ENCODE measurements around the gene AFTPH.

Gene AFTPH

GRCh38 chr2:64601034-64601754 lies 77.1 kb downstream of the AFTPH start:
- no peak for DNase-seq (ENCODE audit: low read depth)
- H3K4me3 ChIP-seq (ENCODE audit: low read depth, low read length), result no peak overlapping the region
- TF ChIP-seq CTCF (IDR thresholded peaks at IDR 0.05; ENCODE audit: control insufficient read depth, extremely low read depth, insufficient read depth), result no peak

- no peak for TF ChIP-seq CTCF (IDR thresholded peaks at IDR 0.05; ENCODE audit: control insufficient read depth, extremely low read depth, insufficient read depth)
- DNase-seq (ENCODE audit: low read depth), result no peak
Observed at GRCh38 chr2:64601785-64602391, 77.8 kb downstream of the AFTPH start.

GRCh38 chr2:64602436-64602835 lies 78.3 kb downstream of the AFTPH start:
- H3K4me3 ChIP-seq (ENCODE audit: low read depth, low read length), result no peak overlapping the region
- DNase-seq (ENCODE audit: low read depth), result no peak
- TF ChIP-seq CTCF (IDR thresholded peaks at IDR 0.05; ENCODE audit: control insufficient read depth, extremely low read depth, insufficient read depth), result no peak

More at GRCh38 chr2:64601785-64602391, 77.8 kb downstream of the AFTPH start:
- H3K4me3 ChIP-seq (ENCODE audit: low read depth, low read length), result no peak overlapping the region

GRCh38 chr2:64604155-64604554 lies 80.0 kb downstream of the AFTPH start:
- no peak overlapping the region for H3K4me3 ChIP-seq (ENCODE audit: low read depth, low read length)
- DNase-seq (ENCODE audit: low read depth), result no peak
- TF ChIP-seq CTCF (IDR thresholded peaks at IDR 0.05; ENCODE audit: control insufficient read depth, extremely low read depth, insufficient read depth), result no peak

GRCh38 chr2:64605026-64605471 lies 80.9 kb downstream of the AFTPH start:
- no peak for DNase-seq (ENCODE audit: low read depth)
- no peak overlapping the region for H3K4me3 ChIP-seq (ENCODE audit: low read depth, low read length)
- no peak for TF ChIP-seq CTCF (IDR thresholded peaks at IDR 0.05; ENCODE audit: control insufficient read depth, extremely low read depth, insufficient read depth)

GRCh38 chr2:64605991-64606478 lies 81.9 kb downstream of the AFTPH start:
- TF ChIP-seq CTCF (IDR thresholded peaks at IDR 0.05; ENCODE audit: control insufficient read depth, extremely low read depth, insufficient read depth), result no peak
- H3K4me3 ChIP-seq (ENCODE audit: low read depth, low read length), result no peak overlapping the region

More at GRCh38 chr2:64605991-64606478, 81.9 kb downstream of the AFTPH start:
- no peak for DNase-seq (ENCODE audit: low read depth)
